Hepatic stellate cell (primary cell): Measurements from ENCODE around the gene CCL1.
A peak's percentile ranks its signal among the peaks of the same experiment; 100 is the strongest.
"Not testable (repeated sequence)": the region's sequence is repeated elsewhere in the genome, so short reads cannot be mapped to it uniquely, and the experiment has no call there.

ENCODE experiments used
- DNase-seq: peaks from one replicate; pipeline ENCODE4 v3.0.0; 2011; ENCODE audit warnings: low spot score

The CCL1 gene

GRCh38 chr17:34358631-34359030 is 4.4 kb downstream of the CCL1 start:
- DNase-seq = no peak

GRCh38 chr17:34357398-34357797 is 5.6 kb downstream of the CCL1 start:
- no peak for DNase-seq

GRCh38 chr17:34356194-34356593 is 6.8 kb downstream of the CCL1 start, which contains the start of gene CCL13:
Gene CCL13, plus strand, starts transcription at chr17:34356480. Its CDS starts 47 bp downstream, at chr17:34356527.
- DNase-seq = no peak

- DNase-seq = peak; percentile 65
Measured at GRCh38 chr17:34354637-34355036, 8.4 kb downstream of the CCL1 start.

- no peak for DNase-seq
Measured at GRCh38 chr17:34352191-34352590, 10.8 kb downstream of the CCL1 start.

- DNase-seq = no peak
Measured at GRCh38 chr17:34351096-34351495, 11.9 kb downstream of the CCL1 start.

GRCh38 chr17:34349751-34350150 is 13.3 kb downstream of the CCL1 start:
- no peak for DNase-seq

- DNase-seq = no peak
Measured at GRCh38 chr17:34347063-34347462, 16.0 kb downstream of the CCL1 start.

GRCh38 chr17:34341916-34342315 is 21.1 kb downstream of the CCL1 start:
- no peak for DNase-seq

- no peak for DNase-seq
Measured at GRCh38 chr17:34339138-34339770, 23.8 kb downstream of the CCL1 start.

- no peak for DNase-seq
Measured at GRCh38 chr17:34337701-34338100, 25.3 kb downstream of the CCL1 start.

- DNase-seq = not testable (repeated sequence)
Measured at GRCh38 chr17:34327580-34327979, 35.5 kb downstream of the CCL1 start.

- DNase-seq = no peak
Measured at GRCh38 chr17:34321964-34322363, 41.1 kb downstream of the CCL1 start.

GRCh38 chr17:34319039-34319483 is 44.0 kb downstream of the CCL1 start, which contains the start of gene CCL8:
Gene CCL8, plus strand, starts transcription at chr17:34319435. Its CDS starts 67 bp downstream, at chr17:34319502.
- DNase-seq = no peak

GRCh38 chr17:34318474-34318873 is 44.6 kb downstream of the CCL1 start:
- no peak for DNase-seq

GRCh38 chr17:34314279-34314678 is 48.8 kb downstream of the CCL1 start:
- DNase-seq = peak; percentile 23

GRCh38 chr17:34313164-34313563 is 49.9 kb downstream of the CCL1 start:
- no peak for DNase-seq

- peak; percentile 24 for DNase-seq
Measured at GRCh38 chr17:34312080-34312479, 51.0 kb downstream of the CCL1 start.

- no peak for DNase-seq
Measured at GRCh38 chr17:34311291-34311690, 51.7 kb downstream of the CCL1 start.
